ENCODE results near the gene GALNT11. TPM values are rescaled to one million over a fixed set of nuclear protein-coding genes. Genes with fewer than 3 reads are reported as not detected.

The GALNT11 gene
- total RNA-seq, 4 donors from 2014 or later = 19.4 to 42.9 (median 27.2) TPM

GRCh38 chr7:152145853-152146466 lies 120.5 kb downstream of the GALNT11 start:
- Histone ChIP-seq H3K9me3 (no peaks in the 10 kb centered on the region), H3K4me1 (no peaks in the 10 kb centered on the region), H3K4me3 (no peak overlapping the region), H3K27ac (peak overlapping the region in 2 of 4 donors; percentile 4 to 14), H3K36me3 (peaks cover 0 to 96% (median 3%) of the 10 kb centered on the region in 3 donors), H3K27me3 (no peaks in the 10 kb centered on the region)
- TF ChIP-seq CTCF (IDR thresholded peaks at IDR 0.05) (peak in 4 of 6 experiments; percentile 46 to 56 (median 52)), POLR2A (IDR thresholded peaks at IDR 0.05) (no peak)
- no peak for DNase-seq

GRCh38 chr7:152148706-152149105 lies 123.2 kb downstream of the GALNT11 start:
- Histone ChIP-seq H3K27ac (no peak overlapping the region), H3K27me3 (no peaks in the 10 kb centered on the region), H3K4me1 (no peaks in the 10 kb centered on the region), H3K9me3 (no peaks in the 10 kb centered on the region), H3K36me3 (peaks cover 0 to 97% (median 6%) of the 10 kb centered on the region in 3 donors), H3K4me3 (no peak overlapping the region)
- no peak for DNase-seq
- TF ChIP-seq POLR2A (IDR thresholded peaks at IDR 0.05) (no peak), CTCF (IDR thresholded peaks at IDR 0.05) (no peak)

GRCh38 chr7:152149363-152149762 lies 123.9 kb downstream of the GALNT11 start:
- Histone ChIP-seq H3K27me3 (no peaks in the 10 kb centered on the region), H3K9me3 (no peaks in the 10 kb centered on the region), H3K4me3 (no peak overlapping the region), H3K4me1 (no peaks in the 10 kb centered on the region), H3K27ac (no peak overlapping the region), H3K36me3 (peaks cover 0 to 97% (median 6%) of the 10 kb centered on the region in 3 donors)
- no peak for TF ChIP-seq POLR2A (IDR thresholded peaks at IDR 0.05)
- no peak for DNase-seq

GRCh38 chr7:152152267-152152666 lies 126.8 kb downstream of the GALNT11 start:
- TF ChIP-seq CTCF (IDR thresholded peaks at IDR 0.05) (no peak), POLR2A (IDR thresholded peaks at IDR 0.05) (no peak)
- H3K27ac ChIP-seq = no peak overlapping the region
- no peaks in the 10 kb centered on the region for H3K4me1 ChIP-seq
- DNase-seq = no peak
- H3K9me3 ChIP-seq = no peaks in the 10 kb centered on the region
- no peak overlapping the region for H3K4me3 ChIP-seq
- peaks cover 0 to 95% (median 6%) of the 10 kb centered on the region in 3 donors for H3K36me3 ChIP-seq
- H3K27me3 ChIP-seq = no peaks in the 10 kb centered on the region

GRCh38 chr7:152158801-152159587 lies 133.5 kb downstream of the GALNT11 start:
- peak overlapping the region in 1 of 4 donors; percentile 53 for H3K27ac ChIP-seq
- no peaks in the 10 kb centered on the region for H3K27me3 ChIP-seq
- no peaks in the 10 kb centered on the region for H3K9me3 ChIP-seq
- H3K36me3 ChIP-seq = peaks cover 0 to 87% (median 0%) of the 10 kb centered on the region in 3 donors
- H3K4me1 ChIP-seq = no peaks in the 10 kb centered on the region
- TF ChIP-seq POLR2A (IDR thresholded peaks at IDR 0.05) = no peak
- no peak for TF ChIP-seq CTCF (IDR thresholded peaks at IDR 0.05)
- no peak overlapping the region for H3K4me3 ChIP-seq
- peak in 2 of 3 donors; percentile 52 to 57 for DNase-seq

GRCh38 chr7:152161171-152161570 lies 135.7 kb downstream of the GALNT11 start:
- Histone ChIP-seq H3K9me3 (no peaks in the 10 kb centered on the region), H3K4me3 (no peak overlapping the region), H3K27me3 (no peaks in the 10 kb centered on the region), H3K4me1 (no peaks in the 10 kb centered on the region), H3K36me3 (peaks cover 0 to 84% (median 0%) of the 10 kb centered on the region in 3 donors), H3K27ac (no peak overlapping the region)
- DNase-seq = no peak
- TF ChIP-seq CTCF (IDR thresholded peaks at IDR 0.05) (no peak), POLR2A (IDR thresholded peaks at IDR 0.05) (no peak)

Data from Peyer's patch (tissue), 4 donors.